ENCODE results near the gene TMEM117.

Gene TMEM117

GRCh38 chr12:44098786-44099185 lies 262.9 kb downstream of the TMEM117 start:
- Histone ChIP-seq H3K9me3 (ENCODE audit: control insufficient read depth, insufficient read depth, low read length) (no peaks in the 10 kb centered on the region), H3K9ac (ENCODE audit: low read depth, low read length) (no peak overlapping the region), H3K27me3 (ENCODE audit: control insufficient read depth, insufficient read depth, low read length) (no peaks in the 10 kb centered on the region), H3K27ac (ENCODE audit: low read depth, low read length) (no peak overlapping the region), H3K36me3 (ENCODE audit: control insufficient read depth, insufficient read depth, low read length) (no peaks in the 10 kb centered on the region), H3K4me3 (ENCODE audit: low read depth, low read length) (no peak overlapping the region), H3K4me1 (ENCODE audit: control insufficient read depth, insufficient read depth, low read length) (no peaks in the 10 kb centered on the region)

GRCh38 chr12:44099486-44099885 lies 263.6 kb downstream of the TMEM117 start:
- Histone ChIP-seq H3K27ac (ENCODE audit: low read depth, low read length) (no peak overlapping the region), H3K36me3 (ENCODE audit: control insufficient read depth, insufficient read depth, low read length) (no peaks in the 10 kb centered on the region), H3K9me3 (ENCODE audit: control insufficient read depth, insufficient read depth, low read length) (no peaks in the 10 kb centered on the region), H3K4me1 (ENCODE audit: control insufficient read depth, insufficient read depth, low read length) (no peaks in the 10 kb centered on the region), H3K27me3 (ENCODE audit: control insufficient read depth, insufficient read depth, low read length) (no peaks in the 10 kb centered on the region), H3K9ac (ENCODE audit: low read depth, low read length) (no peak overlapping the region), H3K4me3 (ENCODE audit: low read depth, low read length) (no peak overlapping the region)

DNA sequence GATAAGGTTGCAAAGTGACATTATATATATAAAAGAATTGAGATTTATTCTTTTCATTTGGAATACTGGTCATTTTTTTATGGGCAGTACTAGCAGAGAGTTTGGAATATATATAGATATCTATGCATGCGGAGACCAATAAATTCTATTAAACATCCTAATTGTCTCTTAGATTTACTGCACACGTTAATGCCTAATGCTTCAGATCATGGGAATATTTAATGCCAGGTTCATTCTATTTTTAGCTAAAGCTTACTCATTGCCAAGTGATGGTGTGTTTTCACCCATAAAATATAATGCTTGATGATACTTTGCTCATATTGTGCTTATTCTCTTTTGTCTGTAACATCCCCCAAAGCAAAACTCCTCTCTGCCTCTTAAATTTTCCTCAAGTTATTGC lies 264.4 kb downstream of the TMEM117 start:
- Histone ChIP-seq H3K27ac (ENCODE audit: low read depth, low read length) (no peak overlapping the region), H3K4me1 (ENCODE audit: control insufficient read depth, insufficient read depth, low read length) (no peaks in the 10 kb centered on the region), H3K4me3 (ENCODE audit: low read depth, low read length) (no peak overlapping the region), H3K27me3 (ENCODE audit: control insufficient read depth, insufficient read depth, low read length) (no peaks in the 10 kb centered on the region), H3K9me3 (ENCODE audit: control insufficient read depth, insufficient read depth, low read length) (no peaks in the 10 kb centered on the region), H3K36me3 (ENCODE audit: control insufficient read depth, insufficient read depth, low read length) (no peaks in the 10 kb centered on the region), H3K9ac (ENCODE audit: low read depth, low read length) (no peak overlapping the region)

DNA sequence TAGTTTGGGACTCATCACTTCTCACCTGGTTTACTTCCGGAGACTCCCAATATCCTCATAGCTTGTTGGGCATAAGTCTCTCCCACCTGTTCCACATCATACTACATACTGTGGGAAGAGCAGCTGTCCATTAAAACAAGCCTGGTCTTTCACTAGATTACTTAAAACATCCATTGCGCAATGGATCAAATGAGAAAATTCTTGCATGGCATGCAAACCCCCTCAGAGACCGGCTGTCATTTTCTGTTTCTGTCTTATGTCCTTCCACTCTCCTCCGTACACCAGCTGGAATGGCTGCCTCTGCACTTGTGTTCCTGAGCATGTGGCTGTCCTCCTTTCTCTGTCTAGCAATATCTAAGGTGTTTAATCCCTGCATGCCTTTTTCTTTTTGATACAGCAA lies 265.6 kb downstream of the TMEM117 start:
- no peak overlapping the region for H3K9ac ChIP-seq (ENCODE audit: low read depth, low read length)
- no peaks in the 10 kb centered on the region for H3K36me3 ChIP-seq (ENCODE audit: control insufficient read depth, insufficient read depth, low read length)
- H3K9me3 ChIP-seq (ENCODE audit: control insufficient read depth, insufficient read depth, low read length): no peaks in the 10 kb centered on the region
- no peaks in the 10 kb centered on the region for H3K4me1 ChIP-seq (ENCODE audit: control insufficient read depth, insufficient read depth, low read length)
- no peak overlapping the region for H3K27ac ChIP-seq (ENCODE audit: low read depth, low read length)
- no peaks in the 10 kb centered on the region for H3K27me3 ChIP-seq (ENCODE audit: control insufficient read depth, insufficient read depth, low read length)
- H3K4me3 ChIP-seq (ENCODE audit: low read depth, low read length): no peak overlapping the region

GRCh38 chr12:44114906-44115305 lies 279.0 kb downstream of the TMEM117 start:
- no peaks in the 10 kb centered on the region for H3K36me3 ChIP-seq (ENCODE audit: control insufficient read depth, insufficient read depth, low read length)
- no peak overlapping the region for H3K9ac ChIP-seq (ENCODE audit: low read depth, low read length)
- no peaks in the 10 kb centered on the region for H3K9me3 ChIP-seq (ENCODE audit: control insufficient read depth, insufficient read depth, low read length)
- no peak overlapping the region for H3K4me3 ChIP-seq (ENCODE audit: low read depth, low read length)
- no peaks in the 10 kb centered on the region for H3K27me3 ChIP-seq (ENCODE audit: control insufficient read depth, insufficient read depth, low read length)
- no peak overlapping the region for H3K27ac ChIP-seq (ENCODE audit: low read depth, low read length)
- no peaks in the 10 kb centered on the region for H3K4me1 ChIP-seq (ENCODE audit: control insufficient read depth, insufficient read depth, low read length)

DNA sequence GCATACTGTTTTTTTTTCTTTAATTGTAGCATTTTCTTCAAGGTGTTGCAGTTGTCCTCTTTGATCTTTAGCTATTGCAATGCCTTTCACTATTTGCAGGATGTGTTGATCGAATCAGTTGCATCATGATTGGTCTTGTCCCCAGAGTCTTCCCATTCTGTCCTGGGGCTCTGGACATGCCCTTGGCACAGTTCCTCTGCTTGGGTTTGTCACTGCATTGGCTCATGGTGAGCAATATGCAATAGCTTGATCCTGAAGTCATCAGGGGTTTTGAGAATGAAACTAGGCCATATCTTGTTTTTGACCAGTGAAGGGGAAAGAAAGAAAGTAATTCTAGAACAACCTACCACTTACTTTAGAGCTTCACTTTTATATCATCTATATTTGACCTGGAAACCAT lies 281.5 kb downstream of the TMEM117 start:
- no peak overlapping the region for H3K4me3 ChIP-seq (ENCODE audit: low read depth, low read length)
- H3K9ac ChIP-seq (ENCODE audit: low read depth, low read length): no peak overlapping the region
- no peaks in the 10 kb centered on the region for H3K27me3 ChIP-seq (ENCODE audit: control insufficient read depth, insufficient read depth, low read length)
- H3K27ac ChIP-seq (ENCODE audit: low read depth, low read length): no peak overlapping the region
- no peaks in the 10 kb centered on the region for H3K36me3 ChIP-seq (ENCODE audit: control insufficient read depth, insufficient read depth, low read length)
- no peaks in the 10 kb centered on the region for H3K4me1 ChIP-seq (ENCODE audit: control insufficient read depth, insufficient read depth, low read length)
- H3K9me3 ChIP-seq (ENCODE audit: control insufficient read depth, insufficient read depth, low read length): no peaks in the 10 kb centered on the region

- no peaks in the 10 kb centered on the region for H3K36me3 ChIP-seq (ENCODE audit: control insufficient read depth, insufficient read depth, low read length)
- H3K27me3 ChIP-seq (ENCODE audit: control insufficient read depth, insufficient read depth, low read length): no peaks in the 10 kb centered on the region
- H3K4me3 ChIP-seq (ENCODE audit: low read depth, low read length): no peak overlapping the region
- H3K9me3 ChIP-seq (ENCODE audit: control insufficient read depth, insufficient read depth, low read length): no peaks in the 10 kb centered on the region
- no peak overlapping the region for H3K27ac ChIP-seq (ENCODE audit: low read depth, low read length)
- no peaks in the 10 kb centered on the region for H3K4me1 ChIP-seq (ENCODE audit: control insufficient read depth, insufficient read depth, low read length)
- H3K9ac ChIP-seq (ENCODE audit: low read depth, low read length): no peak overlapping the region
These were observed 283.1 kb downstream of the TMEM117 start for GRCh38 chr12:44118946-44119345.

GRCh38 chr12:44126806-44127205 lies 290.9 kb downstream of the TMEM117 start:
- Histone ChIP-seq H3K36me3 (ENCODE audit: control insufficient read depth, insufficient read depth, low read length) (no peaks in the 10 kb centered on the region), H3K27ac (ENCODE audit: low read depth, low read length) (no peak overlapping the region), H3K27me3 (ENCODE audit: control insufficient read depth, insufficient read depth, low read length) (no peaks in the 10 kb centered on the region), H3K9ac (ENCODE audit: low read depth, low read length) (no peak overlapping the region), H3K9me3 (ENCODE audit: control insufficient read depth, insufficient read depth, low read length) (no peaks in the 10 kb centered on the region), H3K4me3 (ENCODE audit: low read depth, low read length) (no peak overlapping the region), H3K4me1 (ENCODE audit: control insufficient read depth, insufficient read depth, low read length) (peaks cover 4% of the 10 kb centered on the region; the same call in 1 of the 2 replicates)

DNA sequence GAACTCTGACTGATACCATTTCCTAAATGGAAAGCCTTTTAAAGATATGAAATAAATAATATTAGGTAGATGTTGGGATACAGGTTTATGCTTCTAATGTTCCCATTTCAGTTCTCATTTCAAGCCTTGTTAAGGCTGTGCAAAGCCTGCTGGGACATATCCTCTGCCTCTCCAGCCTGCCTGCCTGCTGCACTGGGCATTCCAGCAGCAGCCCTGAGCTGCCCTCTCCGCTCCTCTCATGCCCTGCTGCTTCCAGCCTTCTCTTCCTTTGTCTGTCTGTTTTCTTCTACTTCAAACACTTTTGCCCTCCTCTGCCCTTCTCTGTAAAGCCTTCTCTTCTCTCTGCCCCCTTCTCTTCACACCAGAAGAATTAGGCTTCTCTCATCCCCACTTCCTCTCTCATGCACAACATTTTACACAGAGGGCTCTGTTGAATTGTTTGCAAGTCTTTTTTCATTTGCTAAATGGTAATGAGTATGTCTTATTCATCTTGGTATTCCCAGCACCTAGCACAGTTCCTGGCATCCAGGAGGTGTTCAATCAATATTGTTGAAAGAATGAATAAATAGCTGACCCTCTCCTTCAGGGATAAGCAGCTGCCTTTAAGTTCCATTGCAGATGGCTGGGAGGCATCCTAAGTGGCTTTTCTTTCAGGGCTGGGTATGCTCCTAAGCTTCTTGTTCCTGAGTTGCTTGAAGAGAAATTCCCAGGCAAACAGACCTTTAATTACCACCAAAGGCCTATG lies 292.3 kb downstream of the TMEM117 start:
- Histone ChIP-seq H3K4me3 (ENCODE audit: low read depth, low read length) (no peak overlapping the region), H3K36me3 (ENCODE audit: control insufficient read depth, insufficient read depth, low read length) (no peaks in the 10 kb centered on the region), H3K4me1 (ENCODE audit: control insufficient read depth, insufficient read depth, low read length) (peaks cover 4% of the 10 kb centered on the region; the same call in 1 of the 2 replicates), H3K9me3 (ENCODE audit: control insufficient read depth, insufficient read depth, low read length) (no peaks in the 10 kb centered on the region), H3K27ac (ENCODE audit: low read depth, low read length) (no peak overlapping the region), H3K27me3 (ENCODE audit: control insufficient read depth, insufficient read depth, low read length) (no peaks in the 10 kb centered on the region), H3K9ac (ENCODE audit: low read depth, low read length) (no peak overlapping the region)

DNA sequence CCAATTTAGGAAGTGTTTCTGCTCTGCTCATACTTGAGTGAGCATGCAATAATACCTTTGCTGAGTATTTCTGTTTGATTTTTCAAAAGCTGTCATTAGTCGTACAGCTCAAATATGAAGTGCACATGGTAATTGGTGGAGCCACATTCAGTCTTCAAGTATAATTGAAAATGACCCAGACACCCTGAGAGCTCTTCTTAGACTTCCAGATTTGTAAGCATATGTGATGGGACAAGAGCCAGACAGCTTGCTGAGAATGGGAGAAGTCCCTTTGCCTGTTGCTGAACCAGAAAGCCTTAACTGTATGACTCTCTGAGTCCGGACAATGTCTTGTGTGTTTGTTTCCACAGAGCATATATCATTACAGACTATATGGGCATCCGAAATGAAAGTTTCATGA lies 307.3 kb downstream of the TMEM117 start:
- H3K36me3 ChIP-seq (ENCODE audit: control insufficient read depth, insufficient read depth, low read length): no peaks in the 10 kb centered on the region
- no peak overlapping the region for H3K9ac ChIP-seq (ENCODE audit: low read depth, low read length)
- H3K4me1 ChIP-seq (ENCODE audit: control insufficient read depth, insufficient read depth, low read length): no peaks in the 10 kb centered on the region
- no peak overlapping the region for H3K4me3 ChIP-seq (ENCODE audit: low read depth, low read length)
- no peaks in the 10 kb centered on the region for H3K27me3 ChIP-seq (ENCODE audit: control insufficient read depth, insufficient read depth, low read length)
- no peak overlapping the region for H3K27ac ChIP-seq (ENCODE audit: low read depth, low read length)
- H3K9me3 ChIP-seq (ENCODE audit: control insufficient read depth, insufficient read depth, low read length): no peaks in the 10 kb centered on the region

DNA sequence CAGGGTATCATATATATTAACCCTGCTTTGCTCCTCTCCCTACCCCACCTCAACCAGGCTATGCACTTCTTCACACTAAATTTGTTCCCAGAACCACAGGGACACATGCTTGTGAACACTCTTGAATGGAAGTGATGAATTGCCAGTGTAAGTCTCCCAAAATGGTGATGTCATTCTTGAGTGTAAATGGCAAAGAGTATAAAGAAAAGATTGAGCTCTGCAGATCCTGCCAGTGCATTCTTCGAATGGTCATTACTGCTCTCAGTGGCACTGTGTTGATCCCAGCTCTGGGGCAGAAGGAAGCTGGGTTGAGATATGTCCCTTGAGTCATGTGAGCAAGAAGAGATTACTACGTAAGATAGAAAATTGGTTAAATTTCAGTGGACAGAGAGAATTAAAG lies 313.1 kb downstream of the TMEM117 start:
- no peaks in the 10 kb centered on the region for H3K27me3 ChIP-seq (ENCODE audit: control insufficient read depth, insufficient read depth, low read length)
- H3K27ac ChIP-seq (ENCODE audit: low read depth, low read length): no peak overlapping the region
- H3K4me1 ChIP-seq (ENCODE audit: control insufficient read depth, insufficient read depth, low read length): no peaks in the 10 kb centered on the region
- H3K9me3 ChIP-seq (ENCODE audit: control insufficient read depth, insufficient read depth, low read length): no peaks in the 10 kb centered on the region
- no peaks in the 10 kb centered on the region for H3K36me3 ChIP-seq (ENCODE audit: control insufficient read depth, insufficient read depth, low read length)
- no peak overlapping the region for H3K9ac ChIP-seq (ENCODE audit: low read depth, low read length)
- no peak overlapping the region for H3K4me3 ChIP-seq (ENCODE audit: low read depth, low read length)

Data from HUES48 (cell line).